Astrocyte (in vitro differentiated cells and primary cell): ENCODE results near the gene DNAJC16.

Experiments
- CTCF ChIP-seq: IDR thresholded peaks from 2 replicates; pipeline ENCODE4 v1.5.1; 2011; ENCODE audit warnings: low read depth, mild to moderate bottlenecking, inconsistent platforms, low read length, moderate library complexity; ENCODE audit not compliant: insufficient read depth
- EZH2 ChIP-seq: IDR thresholded peaks from 2 replicates; pipeline ENCODE4 v1.6.1; 2012; ENCODE audit warnings: mild to moderate bottlenecking, low read length, inconsistent platforms; ENCODE audit not compliant: insufficient read depth

GRCh38 chr1:15568387-15569073, 41.9 kb downstream of the DNAJC16 start:
- TF ChIP-seq CTCF (no peak), EZH2 (no peak)
